B cell (primary cell): ENCODE data around the gene PDCD2L. TPM values are rescaled to one million over a fixed set of nuclear protein-coding genes. Genes with fewer than 3 reads are reported as not detected.
A peak's percentile ranks its signal among the peaks of the same experiment; 100 is the strongest.
"Not testable (repeated sequence)": the region's sequence is repeated elsewhere in the genome, so short reads cannot be mapped to it uniquely, and the experiment has no call there.

Experiments
- ATAC-seq: fragments of 200-7000 bp; cut with Tn5 transposase; one replicate; pipeline ENCODE4 v1.10.0; 2021; ENCODE audit warnings: low read depth, mild to moderate bottlenecking, moderate number of reproducible peaks, moderate library complexity
- CTCF ChIA-PET: fragments of 350-600 bp; sonication (Branson Sonifier 250); formaldehyde crosslinking; loops from one replicate; lab custom pipeline; 2021; ENCODE audit warnings: antibody characterized with exemption, inconsistent platforms; lab: Charles Lee
- POLR2A ChIA-PET: fragments of 350-600 bp; sonication (Branson Sonifier 250); formaldehyde crosslinking; loops from one replicate; lab custom pipeline; 2021; ENCODE audit warnings: antibody characterized with exemption; lab: Charles Lee
- DNase-seq: peaks from one replicate; pipeline ENCODE4 v3.0.0; 2013
- H2AFZ ChIP-seq: 2 replicates; pipeline ENCODE4 v1.6.1; 2012; ENCODE audit warnings: mild to moderate bottlenecking, low read depth, low read length; ENCODE audit not compliant: insufficient read depth, poor library complexity, severe bottlenecking
- H3K27ac ChIP-seq, 2 donors: 1 replicate in 1 of 2; 2 replicates in 1 of 2; pipeline ENCODE4 v1.5.1; 2012 to 2013; ENCODE audit warnings: low read length in 2 of 2, mild to moderate bottlenecking in 2 of 2, moderate library complexity in 1 of 2
- H3K27me3 ChIP-seq, 4 experiments: fragments of 200-600 bp in 1 of 4; sonication (generic) in 1 of 4; replicated peaks in 1 of 4; 1 replicate in 2 of 4; 2 replicates in 2 of 4; pipeline versions ENCODE4 v1.6.1 to v1.7.0; 2013 to 2016; ENCODE audit warnings: low read length in 3 of 4, mild to moderate bottlenecking in 2 of 4, mixed read lengths in 1 of 4, moderate library complexity in 1 of 4; ENCODE audit not compliant: insufficient read depth in 4 of 4, control insufficient read depth in 3 of 4; ENCODE audit errors: control extremely low read depth in 1 of 4
- H3K36me3 ChIP-seq, 2 experiments: replicated peaks in 1 of 2; 1 replicate in 1 of 2; 2 replicates in 1 of 2; pipeline versions ENCODE4 v1.6.1 to v1.7.1; 2013; ENCODE audit warnings: low read length in 1 of 2; ENCODE audit not compliant: insufficient read depth in 2 of 2, control insufficient read depth in 1 of 2; ENCODE audit errors: control extremely low read depth in 1 of 2, extremely low read depth in 1 of 2
- H3K4me1 ChIP-seq, 2 donors: fragments of 200-600 bp in 1 of 2; sonication (generic) in 1 of 2; 1 replicate in 1 of 2; 2 replicates in 1 of 2; pipeline versions ENCODE4 v1.5.1 to v1.6.1; 2013 to 2017; ENCODE audit warnings: low read length in 2 of 2; ENCODE audit not compliant: control insufficient read depth in 2 of 2, insufficient read depth in 2 of 2
- H3K4me2 ChIP-seq: replicated peaks from 2 replicates; pipeline ENCODE3; 2012; ENCODE audit warnings: mild to moderate bottlenecking, low read depth, low read length; ENCODE audit not compliant: poor library complexity, severe bottlenecking
- H3K4me3 ChIP-seq, 5 experiments: fragments of 200-600 bp in 1 of 5; sonication (generic) in 1 of 5; 1 replicate in 3 of 5; 2 replicates in 2 of 5; pipeline versions ENCODE4 v1.5.1 to v1.7.0; 2011 to 2016; ENCODE audit warnings: low read length in 4 of 5, mild to moderate bottlenecking in 4 of 5, low read depth in 2 of 5, control low read depth in 1 of 5, moderate library complexity in 1 of 5; ENCODE audit not compliant: insufficient read depth in 1 of 5; ENCODE audit errors: control extremely low read depth in 1 of 5, extremely low read depth in 1 of 5
- H3K79me2 ChIP-seq: fragments of 200-600 bp; sonication (generic); one replicate; pipeline ENCODE4 v1.6.0; 2016; ENCODE audit warnings: low read length; ENCODE audit not compliant: control insufficient read depth, insufficient read depth
- H3K9ac ChIP-seq: fragments of 200-600 bp; sonication (generic); 2 replicates; pipeline ENCODE4 v1.6.1; 2017; ENCODE audit warnings: mild to moderate bottlenecking, low read length, moderate library complexity
- H3K9me3 ChIP-seq, 3 donors: one replicate each; pipeline versions ENCODE4 v1.6.1 to v1.7.1; 2013; ENCODE audit warnings: low read length in 2 of 3; ENCODE audit not compliant: control insufficient read depth in 2 of 3, insufficient read depth in 1 of 3; ENCODE audit errors: control extremely low read depth in 1 of 3
- H4K20me1 ChIP-seq: 2 replicates; pipeline ENCODE4 v1.6.0; 2012; ENCODE audit warnings: mild to moderate bottlenecking, low read length; ENCODE audit not compliant: insufficient read depth, control insufficient read depth, poor library complexity, severe bottlenecking
- H3K27ac Mint-ChIP-seq: one replicate; pipeline ENCODE4 v1.8.0; 2021; ENCODE audit warnings: mixed read lengths
- H3K27me3 Mint-ChIP-seq: one replicate; pipeline ENCODE4 v1.8.0; 2021; ENCODE audit warnings: mixed read lengths
- H3K4me1 Mint-ChIP-seq: one replicate; pipeline ENCODE4 v1.8.0; 2021; ENCODE audit warnings: mixed read lengths
- H3K4me3 Mint-ChIP-seq: one replicate; pipeline ENCODE4 v1.8.0; 2021; ENCODE audit warnings: mixed read lengths
- H3K9me3 Mint-ChIP-seq: one replicate; pipeline ENCODE4 v1.8.0; 2022; ENCODE audit warnings: mixed read lengths; ENCODE audit not compliant: insufficient read depth
- EZH2 ChIP-seq: IDR thresholded peaks from 2 replicates; pipeline ENCODE4 v1.6.1; 2012; ENCODE audit warnings: borderline replicate concordance, low read depth, mild to moderate bottlenecking, moderate library complexity, low read length; ENCODE audit not compliant: insufficient read depth, poor library complexity, severe bottlenecking
- WGBS: methylation state at CpG from one replicate; pipeline ENCODE4 v1.1.5; 2013; ENCODE audit warnings: missing lambda C conversion rate; ENCODE audit not compliant: insufficient coverage; 5-methylcytosine and 5-hydroxymethylcytosine counted together
- intact Hi-C: fragments of 100-400 bp; cut with micrococcal nuclease; formaldehyde crosslinking; loops from one replicate; pipeline ENCODE4 v1.10.0; 2022
- polyA plus RNA-seq: library from polyadenylated mRNA; depleted of rRNA; stranded (reverse); fragments of >200 nt; gene quantifications from 2 replicates; pipeline ENCODE4 v1.2.3, GENCODE V29; 2012
- total RNA-seq, 2 donors: library from RNA; stranded (reverse); fragments of 120-200 nt in 1 of 2; gene quantifications; 1 replicate in 1 of 2; 2 replicates in 1 of 2; pipeline versions ENCODE4 v1.2.3 to v1.2.4, GENCODE V29; 2013 to 2022
- TF ChIP-seq, protein P1 (sequence below): fragments of 200-600 bp; IDR thresholded peaks from one replicate; pipeline ENCODE4 v1.8.0; 2022; ENCODE audit warnings: antibody characterized with exemption, mild to moderate bottlenecking

The PDCD2L gene
- total and polyA plus RNA-seq, 2 donors (not counting 1 experiment from before 2014, with no cell fraction given) = 11.3 to 16.7 TPM

- ChIA-PET POLR2A (interaction anchor here (0.6 kb wide), 1 partner anchor 55 kb away, joined by 8 read pairs; no protein-coding TSS in a partner anchor), CTCF (no interaction called here)
- ATAC-seq (no peak), DNase-seq (no peak)
- H3K4me3 Mint-ChIP-seq = no peak overlapping the region
- no peak overlapping the region for H3K4me3 ChIP-seq
- no peaks in the 10 kb centered on the region for H3K27me3 Mint-ChIP-seq
- H3K36me3 ChIP-seq = peaks cover 0 to 40% of the 10 kb centered on the region in 2 experiments
- 98% methylated on average over 9 of the region's 10 CpGs for WGBS
- H3K9ac ChIP-seq = no peak overlapping the region
- no peaks in the 10 kb centered on the region for H3K27me3 ChIP-seq
- no peak overlapping the region for H3K27ac ChIP-seq
- peaks cover 19% of the 10 kb centered on the region for H3K4me1 Mint-ChIP-seq
- no peaks in the 10 kb centered on the region for H3K9me3 ChIP-seq
- peaks cover 49% of the 10 kb centered on the region for H3K79me2 ChIP-seq
- TF ChIP-seq EZH2 = no peak
- TF ChIP-seq, protein P1, sequence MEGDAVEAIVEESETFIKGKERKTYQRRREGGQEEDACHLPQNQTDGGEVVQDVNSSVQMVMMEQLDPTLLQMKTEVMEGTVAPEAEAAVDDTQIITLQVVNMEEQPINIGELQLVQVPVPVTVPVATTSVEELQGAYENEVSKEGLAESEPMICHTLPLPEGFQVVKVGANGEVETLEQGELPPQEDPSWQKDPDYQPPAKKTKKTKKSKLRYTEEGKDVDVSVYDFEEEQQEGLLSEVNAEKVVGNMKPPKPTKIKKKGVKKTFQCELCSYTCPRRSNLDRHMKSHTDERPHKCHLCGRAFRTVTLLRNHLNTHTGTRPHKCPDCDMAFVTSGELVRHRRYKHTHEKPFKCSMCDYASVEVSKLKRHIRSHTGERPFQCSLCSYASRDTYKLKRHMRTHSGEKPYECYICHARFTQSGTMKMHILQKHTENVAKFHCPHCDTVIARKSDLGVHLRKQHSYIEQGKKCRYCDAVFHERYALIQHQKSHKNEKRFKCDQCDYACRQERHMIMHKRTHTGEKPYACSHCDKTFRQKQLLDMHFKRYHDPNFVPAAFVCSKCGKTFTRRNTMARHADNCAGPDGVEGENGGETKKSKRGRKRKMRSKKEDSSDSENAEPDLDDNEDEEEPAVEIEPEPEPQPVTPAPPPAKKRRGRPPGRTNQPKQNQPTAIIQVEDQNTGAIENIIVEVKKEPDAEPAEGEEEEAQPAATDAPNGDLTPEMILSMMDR = no peak
- no peaks in the 10 kb centered on the region for H3K9me3 Mint-ChIP-seq
- H3K4me2 ChIP-seq = no peak overlapping the region
- peak overlapping the region; percentile 29 for H3K27ac Mint-ChIP-seq
- no peak overlapping the region for H2AFZ ChIP-seq
- intact Hi-C loops = no loop called here
- H3K4me1 ChIP-seq = peaks cover 13 to 23% of the 10 kb centered on the region in 2 donors
- H4K20me1 ChIP-seq = no peaks in the 10 kb centered on the region
These were observed 35.9 kb upstream of the PDCD2L start for GRCh38 chr19:34368338-34368737.

- H3K4me3 ChIP-seq, H3K9ac ChIP-seq, H4K20me1 ChIP-seq, H2AFZ ChIP-seq, H3K27me3 Mint-ChIP-seq, H3K9me3 Mint-ChIP-seq, H3K27ac Mint-ChIP-seq, H3K9me3 ChIP-seq, ATAC-seq, CTCF ChIA-PET, POLR2A ChIA-PET, H3K4me3 Mint-ChIP-seq, H3K27ac ChIP-seq, H3K27me3 ChIP-seq, H3K4me2 ChIP-seq, DNase-seq, intact Hi-C loops: not testable (repeated sequence)
- H3K79me2 ChIP-seq = peaks cover 48% of the 10 kb centered on the region
- H3K4me1 Mint-ChIP-seq = peaks cover 19% of the 10 kb centered on the region
- H3K4me1 ChIP-seq = peaks cover 13 to 23% of the 10 kb centered on the region in 2 donors
- peaks cover 0 to 40% of the 10 kb centered on the region in 2 experiments for H3K36me3 ChIP-seq
- 86% methylated on average over 3 of the region's 10 CpGs for whole genome bisulfite sequencing
These were observed 35.0 kb upstream of the PDCD2L start for GRCh38 chr19:34369166-34369565.
